Hepatocyte (in vitro differentiated cells): Measurements from ENCODE around the gene TSPYL1. TPM values are rescaled to one million over a fixed set of nuclear protein-coding genes. Genes with fewer than 3 reads are reported as not detected.

Experiments
- DNase-seq: peaks from one replicate; pipeline ENCODE4 v3.0.0-alpha.2; 2016; ENCODE audit warnings: low spot score
- H2AFZ ChIP-seq: fragments of 200-600 bp; sonication (generic); 2 replicates; pipeline ENCODE4 v1.6.0; 2016; ENCODE audit warnings: antibody characterized with exemption, mild to moderate bottlenecking
- H3K27ac ChIP-seq: fragments of 200-600 bp; sonication (generic); 2 replicates; pipeline ENCODE4 v1.5.1; 2016; ENCODE audit warnings: mild to moderate bottlenecking
- H3K27me3 ChIP-seq: fragments of 200-600 bp; sonication (generic); 2 replicates; pipeline ENCODE4 v1.6.1; 2016
- H3K36me3 ChIP-seq: fragments of 200-600 bp; sonication (generic); replicated peaks from 2 replicates; pipeline ENCODE4 v1.5.1; 2016; ENCODE audit warnings: low read depth; ENCODE audit not compliant: insufficient read depth
- H3K4me1 ChIP-seq: fragments of 200-600 bp; sonication (generic); 2 replicates; pipeline ENCODE4 v1.5.1; 2016; ENCODE audit warnings: mild to moderate bottlenecking, moderate library complexity; ENCODE audit not compliant: insufficient read depth
- H3K4me2 ChIP-seq: fragments of 200-600 bp; sonication (generic); 2 replicates; pipeline ENCODE4 v1.6.0; 2016
- H3K4me3 ChIP-seq: fragments of 200-600 bp; sonication (generic); 2 replicates; pipeline ENCODE4 v1.5.1; 2016; ENCODE audit warnings: mild to moderate bottlenecking
- H3K79me2 ChIP-seq: fragments of 200-600 bp; sonication (generic); 2 replicates; pipeline ENCODE4 v1.6.0; 2017; ENCODE audit warnings: mild to moderate bottlenecking
- H3K9me2 ChIP-seq: fragments of 200-600 bp; sonication (generic); replicated peaks from 2 replicates; pipeline ENCODE4 v1.6.0; 2017; ENCODE audit warnings: mild to moderate bottlenecking; ENCODE audit not compliant: insufficient read depth
- H3K9me3 ChIP-seq: fragments of 200-600 bp; sonication (generic); 2 replicates; pipeline ENCODE4 v1.5.1; 2016; ENCODE audit warnings: low read depth, mild to moderate bottlenecking
- H4K20me1 ChIP-seq: fragments of 200-600 bp; sonication (generic); 2 replicates; pipeline ENCODE4 v1.6.0; 2016; ENCODE audit warnings: mild to moderate bottlenecking; ENCODE audit not compliant: insufficient read depth, poor library complexity, severe bottlenecking
- CTCF ChIP-seq: fragments of 200-600 bp; sonication (generic); IDR thresholded peaks from 2 replicates; pipeline ENCODE4 v1.5.1; 2016; ENCODE audit warnings: antibody characterized with exemption, mild to moderate bottlenecking; ENCODE audit not compliant: poor library complexity
- EZH2 ChIP-seq: fragments of 200-600 bp; sonication (generic); IDR thresholded peaks from 2 replicates; pipeline ENCODE4 v1.6.1; 2016; ENCODE audit warnings: antibody characterized with exemption, mild to moderate bottlenecking, borderline replicate concordance
- EZH2phosphoT487 ChIP-seq: fragments of 200-600 bp; sonication (generic); IDR thresholded peaks from one replicate; pipeline ENCODE4 v1.6.1; 2018; ENCODE audit warnings: antibody characterized with exemption, mild to moderate bottlenecking, low read depth, moderate library complexity; ENCODE audit not compliant: unreplicated experiment, severe bottlenecking
- WGBS: methylation state at CpG from one replicate; pipeline ENCODE4 v1.1.6; 2016; ENCODE audit warnings: low lambda C conversion rate; ENCODE audit errors: missing lambda C conversion rate; 5-methylcytosine and 5-hydroxymethylcytosine counted together
- polyA plus RNA-seq: library from polyadenylated mRNA; unstranded; fragments of >200 nt; fragmentation: Nextera tagmentation; extraction: Ambion mirVana; gene quantifications from 2 replicates; pipeline ENCODE4 v1.2.1, GENCODE V29; 2016
- total RNA-seq: library from RNA; depleted of rRNA; stranded (reverse); fragments of >200 nt; gene quantifications from 2 replicates; pipeline ENCODE4 v1.2.3, GENCODE V29; 2014

TSPYL1 gene
- total and polyA plus RNA-seq, 2 experiments from 2014 or later = 32.1 to 85.0 TPM

- no peak overlapping the region for H3K4me2 ChIP-seq
- H3K4me1 ChIP-seq = peaks cover 10% of the 10 kb centered on the region
- no peaks in the 10 kb centered on the region for H3K79me2 ChIP-seq
- WGBS = 70% methylated on average over 1 of the region's 1 CpG
- TF ChIP-seq EZH2 (no peak), CTCF (no peak), EZH2phosphoT487 (no peak)
- DNase-seq = no peak
- no peak overlapping the region for H2AFZ ChIP-seq
- no peaks in the 10 kb centered on the region for H3K36me3 ChIP-seq
- no peak overlapping the region for H3K27ac ChIP-seq
- H3K9me2 ChIP-seq = no peaks in the 10 kb centered on the region
- no peaks in the 10 kb centered on the region for H3K27me3 ChIP-seq
- no peak overlapping the region for H3K4me3 ChIP-seq
- no peaks in the 10 kb centered on the region for H3K9me3 ChIP-seq
- no peaks in the 10 kb centered on the region for H4K20me1 ChIP-seq
Measured at GRCh38 chr6:116307633-116308032, 27.9 kb upstream of the TSPYL1 start.

- no peaks in the 10 kb centered on the region for H3K9me3 ChIP-seq
- WGBS = 79% methylated on average over 1 of the region's 1 CpG
Measured at GRCh38 chr6:116307001-116307400, 27.3 kb upstream of the TSPYL1 start.

GRCh38 chr6:116304538-116305097 lies 24.9 kb upstream of the TSPYL1 start:
- H4K20me1 ChIP-seq = no peaks in the 10 kb centered on the region
- H3K4me2 ChIP-seq = peak overlapping the region; percentile 17
- H3K27ac ChIP-seq = no peak overlapping the region
- H2AFZ ChIP-seq = no peak overlapping the region
- H3K9me3 ChIP-seq = no peaks in the 10 kb centered on the region
- no peaks in the 10 kb centered on the region for H3K79me2 ChIP-seq
- H3K4me1 ChIP-seq = peaks cover 10% of the 10 kb centered on the region
- TF ChIP-seq EZH2phosphoT487 (no peak), CTCF (no peak)
- H3K36me3 ChIP-seq = no peaks in the 10 kb centered on the region
- no peaks in the 10 kb centered on the region for H3K9me2 ChIP-seq
- no peak overlapping the region for H3K4me3 ChIP-seq
- no peaks in the 10 kb centered on the region for H3K27me3 ChIP-seq
- DNase-seq = no peak

More at GRCh38 chr6:116307001-116307400, 27.3 kb upstream of the TSPYL1 start:
- Histone ChIP-seq H4K20me1 (no peaks in the 10 kb centered on the region), H3K4me2 (no peak overlapping the region), H3K4me3 (no peak overlapping the region), H3K27me3 (no peaks in the 10 kb centered on the region), H3K27ac (no peak overlapping the region), H3K36me3 (no peaks in the 10 kb centered on the region), H3K4me1 (peaks cover 10% of the 10 kb centered on the region), H3K9me2 (no peaks in the 10 kb centered on the region), H3K79me2 (no peaks in the 10 kb centered on the region), H2AFZ (no peak overlapping the region)
- TF ChIP-seq EZH2phosphoT487 (no peak), CTCF (no peak), EZH2 (no peak)
- no peak for DNase-seq

DNA sequence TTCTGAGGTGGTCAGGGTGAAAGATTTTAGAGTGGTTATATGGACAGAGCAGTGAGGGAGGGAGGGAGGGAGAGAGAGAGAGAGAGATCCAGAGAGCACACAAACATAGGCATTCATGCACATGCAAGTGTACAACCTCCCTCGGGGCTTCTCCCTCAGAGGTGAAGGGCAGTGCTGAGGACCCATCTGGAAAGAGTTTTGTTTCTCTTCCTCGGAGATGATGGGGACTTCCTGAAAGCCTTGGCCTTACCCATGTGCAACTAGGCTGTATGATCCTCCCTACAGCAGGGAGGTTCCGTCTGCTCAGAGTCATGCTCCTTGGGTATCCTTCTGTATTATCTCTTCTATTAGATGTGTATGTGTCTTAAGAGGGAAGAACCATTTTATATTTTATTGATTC lies 21.4 kb upstream of the TSPYL1 start:
- Histone ChIP-seq H3K4me1 (peaks cover 10% of the 10 kb centered on the region), H3K27me3 (no peaks in the 10 kb centered on the region), H3K4me2 (no peak overlapping the region), H3K36me3 (no peaks in the 10 kb centered on the region), H3K4me3 (no peak overlapping the region), H3K9me3 (no peaks in the 10 kb centered on the region), H2AFZ (no peak overlapping the region), H3K79me2 (no peaks in the 10 kb centered on the region), H4K20me1 (no peaks in the 10 kb centered on the region), H3K9me2 (no peaks in the 10 kb centered on the region), H3K27ac (no peak overlapping the region)
- no peak for TF ChIP-seq CTCF
- TF ChIP-seq EZH2phosphoT487 = no peak
- TF ChIP-seq EZH2 = no peak
- DNase-seq = no peak
- WGBS = 77% methylated on average over 3 of the region's 3 CpGs
